Activated CD8-positive, alpha-beta memory T cell treated with anti-CD3 and anti-CD28 coated beads, Interleukin-2, amount 50 U/mL, for 1 hour (primary cell): ENCODE measurements around the gene FATE1.
"Not testable (repeated sequence)": the region's sequence is repeated elsewhere in the genome, so short reads cannot be mapped to it uniquely, and the experiment has no call there.

Experiments used
- DNase-seq: peaks from one replicate; pipeline ENCODE4 v3.0.0-alpha.2; 2020; ENCODE audit errors: extremely low read depth

FATE1 gene, protein sequence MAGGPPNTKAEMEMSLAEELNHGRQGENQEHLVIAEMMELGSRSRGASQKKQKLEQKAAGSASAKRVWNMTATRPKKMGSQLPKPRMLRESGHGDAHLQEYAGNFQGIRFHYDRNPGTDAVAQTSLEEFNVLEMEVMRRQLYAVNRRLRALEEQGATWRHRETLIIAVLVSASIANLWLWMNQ

DNA sequence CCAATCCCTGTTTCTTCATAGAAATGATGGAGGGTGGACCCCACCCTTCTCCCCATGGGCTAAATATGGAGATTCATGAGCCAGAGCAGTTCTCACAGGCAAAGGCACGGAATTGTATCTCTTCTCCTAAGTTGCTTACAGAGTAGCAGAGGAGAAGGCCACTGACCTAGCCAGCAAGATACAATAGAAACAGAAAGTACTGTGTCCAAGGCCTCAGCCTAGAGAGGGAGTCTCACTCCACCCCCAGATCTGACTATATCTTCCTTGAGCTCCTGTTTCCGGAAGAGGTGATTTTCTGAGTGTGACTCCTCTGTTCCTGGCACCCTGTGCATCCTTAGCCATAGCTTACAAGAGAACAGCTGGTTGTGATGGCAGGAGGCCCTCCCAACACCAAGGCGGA is at the start of gene FATE1:
Gene FATE1 (plus strand): TSS at position 284 of the 400 bp plus-strand sequence. CDS start 85 bp downstream, at position 369.
- DNase-seq, result no peak

DNA sequence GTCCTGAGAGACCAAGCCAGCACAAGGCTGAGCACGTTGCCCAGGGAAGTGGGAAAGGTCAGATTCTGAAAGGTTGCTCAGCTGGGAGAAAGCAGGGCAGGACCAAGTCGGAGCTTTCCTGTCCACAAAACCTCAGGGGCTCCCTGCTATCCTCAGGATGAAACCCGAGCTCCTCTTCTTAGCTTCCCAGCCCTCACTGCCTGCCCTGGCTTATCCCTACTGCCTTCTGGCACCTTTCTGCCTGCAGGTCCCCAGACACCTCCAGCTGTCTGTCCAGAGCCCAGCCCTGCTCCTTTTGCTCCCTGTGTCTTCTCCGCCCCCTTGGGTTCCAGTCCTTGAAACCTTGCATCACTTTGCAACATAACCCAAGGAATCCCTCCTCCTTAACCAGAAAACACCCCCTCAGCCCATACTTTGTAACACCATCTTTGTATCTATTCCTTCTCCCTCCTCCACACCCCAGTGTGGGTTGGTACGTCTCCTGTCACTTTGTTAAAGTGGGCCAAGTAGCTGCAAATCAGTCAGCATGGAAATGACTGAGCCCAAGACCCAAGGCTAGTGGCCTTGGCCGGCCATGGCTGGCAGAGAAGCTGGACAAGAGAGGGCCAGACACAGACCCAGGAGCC is 40.6 kb upstream of the FATE1 start:
- no peak for DNase-seq

DNA sequence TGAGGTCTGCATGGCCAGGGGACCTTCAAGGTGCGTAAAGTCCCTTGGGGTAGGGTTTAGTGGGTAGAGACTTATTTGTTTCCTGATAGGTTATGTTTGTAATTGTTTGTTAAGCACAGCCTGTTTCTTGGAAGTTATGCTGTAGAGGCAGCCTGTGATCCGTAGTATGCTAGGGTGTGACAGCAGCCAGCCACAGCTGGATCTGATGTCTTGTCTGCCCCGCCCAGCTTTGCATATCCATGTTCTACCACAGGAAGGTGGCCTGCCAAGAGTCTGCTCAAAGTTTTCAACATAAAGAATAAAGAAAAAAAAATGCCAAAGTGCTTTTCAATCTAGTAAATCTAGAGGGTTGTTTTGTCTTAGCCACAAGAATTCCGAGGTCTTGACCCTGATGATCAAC is 39.6 kb upstream of the FATE1 start:
- no peak for DNase-seq

DNA sequence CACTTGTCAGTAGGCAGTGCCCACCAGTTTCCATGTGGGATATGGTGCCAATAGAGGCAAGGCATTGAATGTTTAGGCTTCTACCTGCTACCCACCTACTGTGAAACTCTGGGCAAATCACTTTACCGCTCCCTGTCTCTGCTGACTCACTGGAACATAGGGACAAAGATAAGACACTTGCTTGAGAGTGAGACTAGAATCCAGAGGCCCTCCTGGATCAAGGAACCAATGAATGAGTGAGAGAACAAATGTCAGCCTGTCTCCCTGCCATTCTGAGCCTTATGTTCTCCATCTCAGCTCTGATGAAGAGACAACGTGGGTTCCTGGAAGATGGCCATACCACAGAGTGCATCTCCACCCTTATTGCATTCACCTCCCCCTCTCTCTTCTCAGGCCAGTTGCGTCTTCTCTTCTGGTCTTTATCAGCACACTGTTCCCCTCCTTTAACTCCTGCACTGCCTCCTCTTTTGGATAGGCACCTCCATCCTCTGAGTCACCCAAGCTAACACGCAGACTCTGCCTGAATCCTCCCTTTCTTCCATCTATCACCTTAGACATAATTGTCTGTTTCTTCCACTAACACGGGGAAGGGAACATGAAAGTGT is 35.9 kb upstream of the FATE1 start:
- DNase-seq, result no peak

- peak; percentile 2 for DNase-seq
These were observed 35.0 kb upstream of the FATE1 start for GRCh38 chrX:151680805-151681204.

DNA sequence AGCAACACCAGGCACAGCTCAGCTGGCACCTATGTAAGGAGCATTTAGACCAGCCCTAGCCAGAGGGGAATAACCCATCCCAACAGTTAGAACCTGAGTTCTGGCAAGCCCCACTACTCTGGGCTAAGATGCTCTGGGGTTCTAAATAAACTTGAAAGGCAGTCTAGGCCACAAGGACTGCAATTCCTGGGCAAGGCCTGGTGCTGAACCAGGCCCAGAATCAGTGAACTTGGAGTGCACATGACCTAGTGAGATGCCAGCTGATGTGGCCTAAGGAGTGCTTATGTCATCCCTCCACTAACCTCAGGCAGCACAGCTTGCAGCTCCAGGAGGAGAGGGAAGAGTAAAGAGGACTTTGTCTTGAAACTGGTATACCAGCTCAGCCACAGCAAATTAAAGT is 28.2 kb upstream of the FATE1 start:
- no peak for DNase-seq

- DNase-seq, result no peak
These were observed 27.1 kb upstream of the FATE1 start for GRCh38 chrX:151688695-151689094.

GRCh38 chrX:151692825-151693224 is 23.0 kb upstream of the FATE1 start:
- DNase-seq, result no peak

DNA sequence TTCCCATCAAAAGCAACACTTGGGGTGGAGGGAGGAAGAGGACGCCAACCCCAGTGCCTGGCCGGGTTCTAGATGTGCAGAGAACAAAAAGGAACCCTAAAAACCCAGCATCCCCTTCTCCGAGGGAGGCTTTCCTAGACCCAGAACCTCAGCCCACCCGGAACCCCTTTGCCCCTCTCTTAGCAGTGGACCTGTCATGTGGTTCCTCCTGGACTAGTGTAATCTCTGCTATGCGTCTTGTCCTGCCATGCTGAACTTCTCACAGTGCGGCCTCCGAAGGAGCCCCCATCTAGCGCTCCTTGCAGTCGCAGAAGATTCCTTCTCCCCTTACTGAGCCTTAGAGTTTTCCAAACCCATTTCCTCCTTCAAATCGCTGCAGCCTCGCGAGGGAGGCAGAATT is 21.7 kb upstream of the FATE1 start:
- DNase-seq, result no peak

GRCh38 chrX:151694661-151695582 is 20.9 kb upstream of the FATE1 start, which contains the start of gene PRRG3:
Gene PRRG3, plus strand, starts transcription at chrX:151695458. Its CDS starts 3,357 bp downstream, at chrX:151698815.
- no peak for DNase-seq

DNA sequence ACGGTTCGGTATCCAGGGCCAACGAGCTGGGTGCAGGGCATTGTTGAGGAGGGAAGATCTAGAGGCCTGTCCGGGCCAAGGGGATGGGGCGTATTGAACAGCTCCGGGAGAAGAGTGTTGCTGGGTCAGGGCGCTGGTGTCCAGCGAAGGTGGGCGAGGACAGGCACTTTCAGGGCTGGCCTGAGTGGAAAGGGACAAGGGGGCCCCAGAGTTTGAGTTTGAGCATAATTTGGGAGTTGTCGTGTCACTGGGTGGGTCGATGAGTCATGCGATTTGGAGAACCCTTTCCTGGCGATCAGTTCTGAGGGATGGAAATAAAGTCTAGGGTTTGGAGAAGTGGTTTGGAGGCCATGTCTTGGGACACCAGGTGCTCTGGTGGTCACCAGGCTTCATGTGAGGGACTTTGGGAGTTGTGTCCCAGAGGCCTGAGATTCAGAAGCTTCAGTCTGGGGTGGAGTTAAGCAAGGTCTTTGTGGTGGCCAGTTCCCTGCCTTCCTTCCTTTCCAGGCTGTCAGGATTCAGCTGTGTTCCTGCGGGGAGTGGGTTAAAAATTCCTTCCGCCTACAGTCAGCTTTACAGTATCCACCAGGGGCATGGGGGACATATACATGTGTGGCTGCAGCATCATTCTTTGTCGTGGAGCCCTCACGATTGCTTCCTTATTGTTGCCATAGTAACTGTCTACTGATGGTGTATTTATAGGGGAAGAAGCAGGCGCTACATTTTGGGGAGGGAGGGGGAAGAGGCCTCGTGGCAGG is 20.1 kb upstream of the FATE1 start:
- no peak for DNase-seq

GRCh38 chrX:151697082-151697481 is 18.8 kb upstream of the FATE1 start:
- not testable (repeated sequence) for DNase-seq

- DNase-seq, result no peak
These were observed 18.3 kb upstream of the FATE1 start for GRCh38 chrX:151697522-151697921.

DNA sequence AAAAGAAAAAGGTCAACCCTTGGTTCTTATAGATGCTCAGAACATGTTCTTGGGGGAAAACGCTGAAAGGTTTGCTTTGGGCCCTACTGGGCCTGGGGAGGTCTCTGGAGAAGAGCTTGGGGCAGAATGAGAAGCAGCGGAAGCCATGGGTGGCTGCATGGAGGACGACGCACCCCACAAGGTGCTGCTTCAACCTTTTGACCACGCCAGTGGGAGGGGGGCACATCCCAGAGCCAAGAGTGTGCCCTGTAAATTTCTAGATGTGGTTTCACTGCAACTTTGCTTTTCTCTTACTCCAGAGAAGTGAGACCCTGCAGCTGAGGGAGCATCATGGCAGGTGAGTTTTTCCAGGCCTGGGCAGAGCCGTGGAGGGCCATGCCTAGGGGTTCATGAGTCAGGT is 17.4 kb upstream of the FATE1 start:
- no peak for DNase-seq

DNA sequence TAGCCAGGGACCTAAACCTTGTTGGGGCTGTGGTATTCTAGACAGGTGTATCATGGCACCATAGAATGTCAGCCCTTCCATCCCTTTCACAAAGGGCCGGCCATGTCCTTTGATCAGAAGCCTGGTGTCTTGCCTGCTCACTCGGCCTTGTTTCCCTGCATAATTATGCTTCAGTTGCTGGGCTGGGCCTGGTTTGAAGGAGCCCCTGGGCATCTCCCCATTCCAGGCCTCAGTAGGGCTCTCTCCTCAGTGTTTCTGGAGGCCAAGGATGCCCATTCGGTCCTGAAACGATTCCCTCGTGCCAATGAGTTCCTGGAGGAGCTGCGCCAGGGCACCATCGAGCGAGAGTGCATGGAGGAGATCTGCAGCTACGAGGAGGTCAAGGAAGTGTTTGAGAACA is 16.1 kb upstream of the FATE1 start:
- no peak for DNase-seq

DNA sequence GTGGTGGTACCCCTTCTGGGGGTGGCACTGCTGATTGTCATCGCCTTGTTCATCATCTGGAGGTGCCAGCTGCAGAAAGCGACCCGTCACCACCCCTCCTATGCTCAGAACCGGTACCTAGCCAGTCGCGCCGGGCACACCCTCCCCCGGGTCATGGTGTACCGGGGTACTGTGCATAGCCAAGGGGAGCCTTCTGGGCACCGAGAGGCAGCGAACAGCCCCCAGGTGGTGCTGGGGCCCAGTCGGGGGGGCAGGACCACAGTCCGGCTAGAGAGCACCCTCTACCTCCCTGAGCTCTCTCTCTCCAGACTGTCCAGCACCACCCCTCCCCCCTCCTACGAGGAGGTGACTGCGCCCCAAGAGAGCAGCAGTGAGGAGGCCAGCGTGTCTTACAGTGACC is 15.3 kb upstream of the FATE1 start:
- DNase-seq, result no peak

DNA sequence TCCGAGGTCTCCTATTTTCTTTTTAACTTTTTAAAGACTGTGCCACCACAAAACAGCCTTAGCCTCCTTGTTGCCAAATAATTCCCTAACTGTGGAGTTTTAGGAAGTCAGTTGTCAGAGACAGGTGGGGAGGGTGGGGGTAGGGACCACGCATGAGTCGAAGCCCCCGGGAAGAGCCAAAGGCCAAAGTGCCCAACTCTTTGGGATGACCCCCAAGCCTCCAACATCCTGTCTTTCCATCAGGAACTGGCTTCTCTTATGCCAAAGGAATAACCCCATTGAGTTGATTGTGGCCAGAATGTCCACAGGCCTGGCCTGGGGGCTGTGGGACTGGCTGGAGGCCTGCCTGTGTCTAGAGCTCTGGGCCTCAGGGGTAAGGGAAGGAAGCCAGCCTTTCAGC is 14.8 kb upstream of the FATE1 start:
- DNase-seq, result no peak

- no peak for DNase-seq
These were observed 14.3 kb upstream of the FATE1 start for GRCh38 chrX:151701531-151701930.

DNA sequence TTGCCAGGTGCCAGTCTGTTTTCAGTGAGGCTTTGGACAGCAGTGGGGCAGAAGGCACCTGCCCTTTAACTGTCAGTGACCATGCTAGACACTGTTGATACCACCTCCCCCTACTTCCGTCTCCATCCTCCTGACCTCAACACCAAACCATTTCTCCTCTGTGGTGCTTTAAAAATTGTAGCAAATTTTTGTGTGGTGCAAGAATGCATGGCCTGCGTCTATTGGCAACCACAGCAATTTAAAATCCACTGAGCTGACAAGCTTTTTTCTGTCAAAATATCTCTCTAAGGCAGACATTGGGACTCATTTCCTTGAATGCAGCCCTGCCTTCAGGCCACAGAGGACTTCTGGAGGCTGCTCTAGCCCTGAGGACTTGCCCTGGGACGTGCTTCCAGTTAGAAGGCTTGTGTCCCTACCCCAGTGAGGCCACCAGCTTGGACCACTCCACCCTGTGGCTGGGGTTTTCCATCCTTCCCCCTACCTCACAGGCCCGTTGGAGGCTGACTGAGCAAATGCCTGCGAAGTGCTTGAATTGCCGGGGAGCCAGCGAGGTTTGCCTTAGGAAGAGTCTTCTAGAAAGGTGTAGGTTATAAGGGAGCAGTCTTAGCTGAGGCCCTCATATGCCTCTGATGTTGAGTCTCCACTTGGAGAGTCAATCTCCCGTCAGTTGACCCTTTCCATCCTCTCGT is 13.7 kb upstream of the FATE1 start:
- no peak for DNase-seq

DNA sequence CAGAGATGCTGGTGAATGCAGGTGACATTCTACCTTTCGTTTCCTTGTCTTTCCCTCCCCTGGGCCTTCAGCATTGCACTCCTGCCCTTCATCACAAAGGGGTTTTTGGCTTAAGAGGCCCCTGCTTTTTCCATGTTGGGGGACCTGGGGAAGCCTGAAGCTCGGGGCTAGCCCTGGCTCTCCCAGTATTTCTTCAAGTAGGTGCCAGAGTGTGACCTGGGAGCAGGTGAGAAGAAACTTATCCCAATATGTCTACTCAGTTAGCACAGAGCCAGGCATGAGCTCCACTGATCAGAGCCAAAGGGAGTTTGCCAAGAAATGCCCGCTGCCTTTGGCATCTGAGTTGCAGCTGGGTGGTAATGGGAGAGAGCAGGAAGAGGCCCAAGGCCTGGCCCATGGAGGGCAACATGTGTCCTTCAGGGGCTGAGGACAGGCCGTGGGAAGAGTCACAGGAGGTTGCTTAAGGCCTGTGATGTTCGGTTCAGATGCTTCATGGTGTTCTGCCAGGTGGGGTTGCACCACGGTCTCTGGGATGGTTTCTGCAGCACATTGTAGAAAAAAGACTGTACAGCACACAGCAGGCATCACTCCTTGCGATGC is 13.0 kb upstream of the FATE1 start:
- no peak for DNase-seq

- no peak for DNase-seq
These were observed 12.3 kb upstream of the FATE1 start for GRCh38 chrX:151703487-151703886.
